ENCODE measurements around the gene FAM78A.

Gene FAM78A

DNA sequence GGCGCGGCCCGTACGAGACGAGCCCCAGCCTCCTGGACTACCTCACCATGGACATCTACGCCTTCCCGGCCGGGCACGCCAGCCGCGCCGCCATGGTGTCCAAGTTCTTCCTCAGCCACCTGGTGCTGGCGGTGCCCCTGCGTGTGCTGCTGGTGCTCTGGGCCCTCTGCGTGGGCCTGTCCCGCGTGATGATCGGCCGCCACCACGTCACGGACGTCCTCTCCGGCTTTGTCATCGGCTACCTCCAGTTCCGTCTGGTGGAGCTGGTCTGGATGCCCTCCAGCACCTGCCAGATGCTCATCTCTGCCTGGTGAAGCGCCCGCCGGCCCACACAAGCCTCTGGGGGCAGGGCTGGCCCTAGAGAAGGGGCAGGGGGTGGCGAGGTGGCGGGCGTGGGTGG lies 31.7 kb upstream of the FAM78A start:
- Mint-ChIP-seq H3K27me3 (no peaks in the 10 kb centered on the region), H3K4me1 (peaks cover 11% of the 10 kb centered on the region)

GRCh38 chr9:131306397-131307004 lies 30.2 kb upstream of the FAM78A start:
- peak overlapping the region; percentile 48 for H3K27ac Mint-ChIP-seq
- H3K36me3 Mint-ChIP-seq, result no peaks in the 10 kb centered on the region
- no peaks in the 10 kb centered on the region for H3K9me3 Mint-ChIP-seq

More for the DNA sequence above, 31.7 kb upstream of the FAM78A start:
- H3K9me3 Mint-ChIP-seq, result no peaks in the 10 kb centered on the region
- H3K4me3 Mint-ChIP-seq, result no peak overlapping the region
- H3K36me3 Mint-ChIP-seq, result no peaks in the 10 kb centered on the region
- H3K27ac Mint-ChIP-seq, result no peak overlapping the region

GRCh38 chr9:131304676-131305355 lies 28.5 kb upstream of the FAM78A start:
- H3K27me3 Mint-ChIP-seq, result no peaks in the 10 kb centered on the region
- H3K9me3 Mint-ChIP-seq, result no peaks in the 10 kb centered on the region
- no peaks in the 10 kb centered on the region for H3K36me3 Mint-ChIP-seq
- H3K4me3 Mint-ChIP-seq, result no peak overlapping the region
- H3K4me1 Mint-ChIP-seq, result no peaks in the 10 kb centered on the region
- no peak overlapping the region for H3K27ac Mint-ChIP-seq

More at GRCh38 chr9:131306397-131307004, 30.2 kb upstream of the FAM78A start:
- Mint-ChIP-seq H3K4me1 (peaks cover 11% of the 10 kb centered on the region), H3K27me3 (no peaks in the 10 kb centered on the region), H3K4me3 (no peak overlapping the region)

DNA sequence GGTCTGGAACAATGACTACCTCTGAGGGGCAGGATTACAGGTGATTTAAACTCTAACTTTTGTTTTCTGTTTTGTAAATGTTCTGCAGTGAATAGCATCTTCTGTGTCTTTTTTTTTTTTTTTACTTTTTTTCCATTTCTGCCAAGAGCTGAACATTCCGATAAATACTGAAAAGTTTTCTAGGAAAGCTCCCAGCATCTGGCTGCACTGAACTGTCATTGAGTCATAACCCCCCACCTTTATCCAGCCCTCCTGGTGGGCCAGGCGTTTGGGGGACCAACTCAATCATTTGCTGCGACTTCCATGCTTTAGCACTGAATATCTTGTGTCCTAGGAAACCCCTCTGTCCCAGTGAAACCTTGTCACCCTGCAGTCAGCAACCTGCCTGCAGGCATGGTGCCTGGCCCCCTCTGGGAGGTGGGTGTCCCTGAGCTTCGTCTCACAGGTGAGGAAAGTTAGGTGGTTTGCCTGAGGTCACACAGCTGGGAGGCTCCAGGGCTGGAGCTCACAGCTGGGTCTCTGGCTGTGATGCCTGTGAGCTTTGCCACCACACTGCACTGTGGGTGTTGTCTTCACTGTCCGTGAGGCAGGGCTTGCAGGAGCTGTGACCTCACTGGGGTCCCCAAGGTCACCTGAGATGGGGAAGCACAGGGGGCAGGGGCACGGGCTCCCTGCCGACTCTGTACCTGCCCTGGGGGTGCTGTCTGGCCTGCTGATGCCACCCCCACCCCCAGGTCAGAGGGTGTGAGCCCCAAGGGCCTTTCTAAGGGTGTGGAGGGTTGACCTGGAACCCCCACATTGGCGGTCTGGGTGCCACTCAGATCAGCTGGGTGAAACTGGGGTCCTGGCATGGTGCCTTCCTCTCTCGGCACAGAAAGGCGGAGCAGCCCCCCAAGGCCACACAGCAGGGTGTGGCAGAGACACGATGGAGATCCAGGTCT lies 27.3 kb upstream of the FAM78A start:
- Mint-ChIP-seq H3K9me3 (no peaks in the 10 kb centered on the region), H3K36me3 (no peaks in the 10 kb centered on the region), H3K4me1 (no peaks in the 10 kb centered on the region), H3K4me3 (no peak overlapping the region), H3K27me3 (no peaks in the 10 kb centered on the region), H3K27ac (no peak overlapping the region)

DNA sequence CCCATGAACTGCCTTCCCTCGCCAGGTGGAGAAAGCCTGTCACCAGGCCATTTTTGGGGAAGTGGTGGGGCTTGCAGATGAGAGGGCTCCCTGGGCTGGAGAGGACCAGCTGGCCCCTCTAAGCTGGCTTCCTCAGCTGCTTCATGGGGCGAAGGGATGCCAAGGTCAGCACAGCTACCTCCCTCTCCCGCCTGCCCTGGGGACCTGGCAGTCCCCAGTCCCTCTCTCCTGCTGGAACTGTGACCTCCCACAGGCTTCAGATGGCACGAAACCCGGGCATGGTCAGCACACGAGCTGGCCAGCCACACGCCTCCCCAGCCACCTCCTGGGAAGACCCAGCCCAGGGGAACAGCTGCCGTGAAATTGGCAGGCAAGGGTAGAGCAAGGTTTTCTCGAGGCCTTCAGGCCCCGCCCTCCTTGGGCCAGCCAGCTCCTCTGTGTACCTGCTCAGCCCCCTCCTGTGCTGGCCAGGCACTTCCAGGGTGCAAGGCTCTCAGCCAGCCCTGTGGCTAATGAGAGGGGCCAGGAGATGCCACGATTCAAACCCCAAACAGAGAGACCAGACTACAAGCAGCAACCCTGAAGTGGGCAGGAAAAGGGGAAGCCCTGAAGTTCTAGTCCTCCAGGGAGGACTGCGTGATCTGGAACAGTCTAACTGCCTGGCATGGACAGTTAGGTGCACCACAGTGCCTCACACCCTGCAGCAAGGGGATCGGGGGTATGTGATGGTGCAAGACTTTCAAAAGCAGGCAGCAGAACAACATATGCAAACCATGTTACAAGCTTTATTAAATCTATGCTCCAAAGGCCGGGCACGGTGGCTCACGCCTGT lies 26.1 kb upstream of the FAM78A start:
- H3K27me3 Mint-ChIP-seq, result no peaks in the 10 kb centered on the region
- H3K9me3 Mint-ChIP-seq, result no peaks in the 10 kb centered on the region
- no peaks in the 10 kb centered on the region for H3K4me1 Mint-ChIP-seq
- no peaks in the 10 kb centered on the region for H3K36me3 Mint-ChIP-seq
- H3K27ac Mint-ChIP-seq, result no peak overlapping the region
- H3K4me3 Mint-ChIP-seq, result no peak overlapping the region

- no peak overlapping the region for H3K4me3 Mint-ChIP-seq
- no peaks in the 10 kb centered on the region for H3K36me3 Mint-ChIP-seq
- no peak overlapping the region for H3K27ac Mint-ChIP-seq
- H3K27me3 Mint-ChIP-seq, result no peaks in the 10 kb centered on the region
- no peaks in the 10 kb centered on the region for H3K4me1 Mint-ChIP-seq
- H3K9me3 Mint-ChIP-seq, result no peaks in the 10 kb centered on the region
Measured at GRCh38 chr9:131300444-131300843, 24.1 kb upstream of the FAM78A start.

- Mint-ChIP-seq H3K27me3 (no peaks in the 10 kb centered on the region), H3K27ac (no peak overlapping the region), H3K4me1 (no peaks in the 10 kb centered on the region), H3K4me3 (no peak overlapping the region), H3K36me3 (no peaks in the 10 kb centered on the region), H3K9me3 (no peaks in the 10 kb centered on the region)
Measured at GRCh38 chr9:131299961-131300347, 23.6 kb upstream of the FAM78A start.

DNA sequence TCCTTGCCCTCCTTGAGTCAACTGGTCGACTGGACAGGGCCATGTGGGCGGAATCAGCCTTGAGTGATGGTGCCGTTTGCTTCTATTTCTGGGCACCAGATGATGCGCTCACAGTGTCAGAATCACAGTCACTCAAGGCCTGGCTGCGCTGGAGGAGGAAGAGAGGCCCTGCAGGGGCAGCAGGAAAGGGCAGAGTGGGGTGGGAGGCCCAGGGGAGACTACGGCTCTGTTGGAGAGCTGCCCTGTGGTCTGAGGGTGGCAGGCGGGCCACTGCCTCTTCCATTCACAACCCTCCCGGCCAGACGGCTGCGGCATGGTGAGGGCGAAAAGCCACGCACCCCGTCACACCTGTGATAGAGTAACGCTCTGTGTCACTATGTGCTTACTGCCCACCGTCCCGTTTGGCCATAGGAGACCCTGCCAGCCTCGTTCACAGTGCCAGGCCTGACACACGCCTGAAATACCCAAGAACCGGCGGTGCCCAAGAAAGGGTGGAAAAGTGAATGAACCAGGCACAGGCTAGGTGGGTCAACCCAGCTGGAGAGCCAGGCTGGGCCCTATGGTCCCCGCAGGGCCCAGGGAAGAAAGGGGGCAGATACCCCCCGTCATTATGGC lies 23.1 kb upstream of the FAM78A start:
- no peaks in the 10 kb centered on the region for H3K9me3 Mint-ChIP-seq
- no peak overlapping the region for H3K27ac Mint-ChIP-seq
- H3K36me3 Mint-ChIP-seq, result no peaks in the 10 kb centered on the region
- no peak overlapping the region for H3K4me3 Mint-ChIP-seq
- no peaks in the 10 kb centered on the region for H3K27me3 Mint-ChIP-seq
- H3K4me1 Mint-ChIP-seq, result no peaks in the 10 kb centered on the region

- no peaks in the 10 kb centered on the region for H3K9me3 Mint-ChIP-seq
- no peaks in the 10 kb centered on the region for H3K36me3 Mint-ChIP-seq
Measured at GRCh38 chr9:131298816-131299215, 22.5 kb upstream of the FAM78A start.

GRCh38 chr9:131298341-131298740 lies 22.0 kb upstream of the FAM78A start:
- no peaks in the 10 kb centered on the region for H3K4me1 Mint-ChIP-seq
- H3K27me3 Mint-ChIP-seq, result no peaks in the 10 kb centered on the region
- H3K4me3 Mint-ChIP-seq, result no peak overlapping the region
- H3K36me3 Mint-ChIP-seq, result no peaks in the 10 kb centered on the region
- no peak overlapping the region for H3K27ac Mint-ChIP-seq
- no peaks in the 10 kb centered on the region for H3K9me3 Mint-ChIP-seq

More at GRCh38 chr9:131298816-131299215, 22.5 kb upstream of the FAM78A start:
- Mint-ChIP-seq H3K4me1 (no peaks in the 10 kb centered on the region), H3K27ac (no peak overlapping the region), H3K4me3 (no peak overlapping the region), H3K27me3 (no peaks in the 10 kb centered on the region)

GRCh38 chr9:131297903-131298302 lies 21.6 kb upstream of the FAM78A start:
- H3K9me3 Mint-ChIP-seq, result no peaks in the 10 kb centered on the region
- H3K4me1 Mint-ChIP-seq, result no peaks in the 10 kb centered on the region
- H3K4me3 Mint-ChIP-seq, result no peak overlapping the region
- H3K36me3 Mint-ChIP-seq, result no peaks in the 10 kb centered on the region
- no peaks in the 10 kb centered on the region for H3K27me3 Mint-ChIP-seq
- no peak overlapping the region for H3K27ac Mint-ChIP-seq

GRCh38 chr9:131296906-131297500 lies 20.7 kb upstream of the FAM78A start:
- Mint-ChIP-seq H3K27me3 (no peaks in the 10 kb centered on the region), H3K27ac (no peak overlapping the region), H3K4me3 (no peak overlapping the region), H3K9me3 (no peaks in the 10 kb centered on the region), H3K4me1 (no peaks in the 10 kb centered on the region), H3K36me3 (no peaks in the 10 kb centered on the region)

- no peaks in the 10 kb centered on the region for H3K36me3 Mint-ChIP-seq
Measured at GRCh38 chr9:131296460-131296859, 20.1 kb upstream of the FAM78A start.

DNA sequence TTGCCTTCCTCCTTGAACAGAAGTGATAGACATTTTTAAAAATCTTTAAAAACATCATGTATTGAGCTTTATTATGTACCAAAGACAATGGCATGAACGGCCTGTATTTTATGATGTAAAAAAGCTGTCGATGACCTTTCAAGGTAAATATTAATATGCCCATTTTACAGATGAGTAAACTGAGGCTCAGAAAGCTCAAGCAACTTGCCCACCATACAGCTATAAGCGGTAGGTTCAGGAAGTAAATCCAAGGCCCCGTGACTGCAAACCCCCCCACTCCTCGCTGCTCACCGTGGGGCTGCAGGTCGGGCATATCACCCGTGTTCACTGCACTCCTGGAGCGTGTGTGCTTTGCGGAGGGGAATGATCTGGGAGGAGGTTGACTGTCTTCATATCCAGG lies 16.6 kb upstream of the FAM78A start:
- no peaks in the 10 kb centered on the region for H3K27me3 Mint-ChIP-seq
- H3K27ac Mint-ChIP-seq, result no peak overlapping the region
- H3K36me3 Mint-ChIP-seq, result no peaks in the 10 kb centered on the region
- no peaks in the 10 kb centered on the region for H3K9me3 Mint-ChIP-seq
- H3K4me3 Mint-ChIP-seq, result no peak overlapping the region
- H3K4me1 Mint-ChIP-seq, result no peaks in the 10 kb centered on the region

More at GRCh38 chr9:131296460-131296859, 20.1 kb upstream of the FAM78A start:
- H3K9me3 Mint-ChIP-seq, result no peaks in the 10 kb centered on the region
- no peaks in the 10 kb centered on the region for H3K27me3 Mint-ChIP-seq
- H3K4me3 Mint-ChIP-seq, result no peak overlapping the region
- no peaks in the 10 kb centered on the region for H3K4me1 Mint-ChIP-seq
- H3K27ac Mint-ChIP-seq, result no peak overlapping the region

Data from activated naive CD4-positive, alpha-beta T cell treated with anti-CD3 and anti-CD28 coated beads, Interleukin-2, amount 50 U/mL, for 24 hours (primary cell).